HUDEP-2 (cell line): Measurements from ENCODE around the gene TTC9C.
A peak's percentile ranks its signal among the peaks of the same experiment; 100 is the strongest.
"Not testable (repeated sequence)": the region's sequence is repeated elsewhere in the genome, so short reads cannot be mapped to it uniquely, and the experiment has no call there.

Source experiments
- DNase-seq, 76 experiments: peaks; one replicate each; lab custom pipeline; 2025; ENCODE audit not compliant: unreplicated experiment in 76 of 76; lab: John Stamatoyannopoulos, UW

The TTC9C gene

GRCh38 chr11:62728171-62728988 is at the start of gene TTC9C:
Gene TTC9C (plus strand): TSS chr11:62728486. CDS start chr11:62728849, 363 bp downstream.
- DNase-seq, result peak in 66 of 76 experiments; percentile 8 to 83 (median 67)

- peak in 72 of 76 experiments; percentile 23 to 90 (median 76) for DNase-seq
Observed at GRCh38 chr11:62678770-62679696, 49.3 kb upstream of the TTC9C start, which contains the start of gene UBXN1. Gene UBXN1 (minus strand): TSS chr11:62679073. CDS start chr11:62678923, 150 bp downstream.

GRCh38 chr11:62680825-62681240 is 47.5 kb upstream of the TTC9C start:
- peak in 61 of 76 experiments; percentile 9 to 78 (median 41) for DNase-seq

GRCh38 chr11:62682518-62682917 is 45.8 kb upstream of the TTC9C start:
- no peak for DNase-seq

- DNase-seq, result no peak
Observed at GRCh38 chr11:62687508-62688396, 40.5 kb upstream of the TTC9C start.

- no peak for DNase-seq
Observed at GRCh38 chr11:62688491-62688890, 39.8 kb upstream of the TTC9C start.

GRCh38 chr11:62689421-62690183 is 38.7 kb upstream of the TTC9C start, which contains the start of gene LRRN4CL:
Gene LRRN4CL (minus strand): TSS chr11:62689530. CDS start chr11:62688508, 1,022 bp downstream.
- DNase-seq, result no peak

- not testable (repeated sequence) for DNase-seq
Observed at GRCh38 chr11:62693624-62694023, 34.7 kb upstream of the TTC9C start.

GRCh38 chr11:62694455-62695167 is 33.7 kb upstream of the TTC9C start:
- DNase-seq, result peak in 69 of 76 experiments; percentile 9 to 77 (median 62)

- DNase-seq, result no peak
Observed at GRCh38 chr11:62702246-62702645, 26.0 kb upstream of the TTC9C start.

GRCh38 chr11:62703921-62704320 is 24.4 kb upstream of the TTC9C start:
- DNase-seq, result not testable (repeated sequence)

GRCh38 chr11:62705413-62705812 is 22.9 kb upstream of the TTC9C start:
- peak in 11 of 76 experiments; percentile 8 to 57 (median 27) for DNase-seq

- DNase-seq, result peak in 75 of 76 experiments; percentile 35 to 95 (median 88)
Observed at GRCh38 chr11:62705880-62706849, 22.1 kb upstream of the TTC9C start.

- DNase-seq, result peak in 4 of 76 experiments; percentile 22 to 51 (median 35)
Observed at GRCh38 chr11:62706850-62707247, 21.4 kb upstream of the TTC9C start.

- peak in 3 of 76 experiments; percentile 5 to 36 (median 6) for DNase-seq
Observed at GRCh38 chr11:62707277-62707861, 20.9 kb upstream of the TTC9C start, which contains the start of the genes BSCL2 and GNG3. Gene BSCL2 (minus strand): TSS chr11:62707424. CDS start chr11:62707195, 229 bp downstream. Gene GNG3 (plus strand): TSS chr11:62707676. CDS start chr11:62708296, 620 bp downstream.

GRCh38 chr11:62708392-62708791 is 19.9 kb upstream of the TTC9C start:
- peak in 49 of 76 experiments; percentile 5 to 57 (median 30) for DNase-seq

GRCh38 chr11:62708793-62709192 is 19.5 kb upstream of the TTC9C start:
- peak in 9 of 76 experiments; percentile 11 to 63 (median 35) for DNase-seq
